ENCODE measurements around the gene PDIK1L. TPM values are rescaled to one million over a fixed set of nuclear protein-coding genes. Genes with fewer than 3 reads are reported as not detected.
A peak's percentile ranks its signal among the peaks of the same experiment; 100 is the strongest.

PDIK1L gene
- total RNA-seq, 2 donors from 2014 or later = 7.1 to 7.3 TPM

DNA sequence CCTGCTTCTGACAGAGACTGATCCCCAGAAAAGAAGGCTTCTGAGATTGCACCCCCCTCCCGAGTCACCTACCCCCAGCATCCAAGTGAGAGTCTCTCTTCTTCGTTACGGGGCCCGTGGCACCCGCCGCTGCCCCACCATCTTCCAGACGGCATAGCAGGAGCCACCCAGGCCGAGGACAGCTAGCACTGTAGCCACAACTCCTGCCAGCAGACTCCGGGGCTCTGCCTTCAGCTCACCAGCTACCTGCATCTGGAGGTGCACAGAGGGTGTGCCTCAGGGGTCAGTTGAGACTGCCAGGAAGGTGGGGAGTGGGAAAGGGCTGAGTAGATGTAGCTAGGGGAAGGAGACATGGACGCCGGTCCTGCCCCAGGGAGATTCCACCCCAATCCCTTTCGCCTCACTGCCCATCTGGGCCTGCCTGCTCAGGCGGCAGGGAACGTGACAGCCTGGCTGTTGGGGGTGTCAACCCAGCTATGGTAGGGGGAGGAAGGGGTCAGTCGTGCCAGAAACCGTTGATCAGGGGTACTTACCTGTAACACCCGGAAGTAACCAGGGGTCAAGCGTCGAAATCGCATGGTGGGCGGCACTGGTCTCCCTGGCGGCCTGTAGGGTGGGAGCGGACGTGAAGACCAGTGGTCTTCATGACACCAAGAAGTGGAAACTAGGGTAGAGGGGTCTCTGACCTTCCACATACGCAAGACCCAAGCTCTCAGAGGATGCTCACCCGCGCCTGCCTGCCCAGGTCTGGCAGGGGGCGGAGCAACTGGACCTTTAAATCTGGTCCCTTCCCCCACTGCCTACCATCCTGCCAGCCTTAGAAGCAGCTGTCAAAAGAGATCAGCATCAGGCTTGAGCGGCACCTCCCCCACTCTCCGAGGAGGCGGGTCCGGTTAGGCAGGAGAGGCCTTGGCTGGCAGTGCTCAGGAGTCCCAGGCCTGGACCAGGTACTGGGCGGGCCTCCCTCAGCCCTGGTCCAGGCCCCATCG is 59.8 kb downstream of the PDIK1L start, which contains the start of gene ZNF593OS:
Gene ZNF593OS (minus strand): TSS at position 749 of the 989 bp plus-strand sequence. CDS start 171 bp downstream, at position 578.
- WGBS, 2 experiments (ENCODE audit: insufficient coverage in 1 of 2, insufficient read length in 1 of 2) = 92 to 94% methylated on average over 9 to 34 of the region's 34 CpGs
- Histone ChIP-seq H3K27ac (ENCODE audit: low read depth, low read length) (no peak within 1 kb of the TSS), H3K27me3 (ENCODE audit: control insufficient read depth, insufficient read depth, low read length, poor library complexity, severe bottlenecking) (no peaks in the 10 kb centered on the region)

More for the DNA sequence above, 59.8 kb downstream of the PDIK1L start, which contains the start of gene ZNF593OS:
- H3K4me1 Mint-ChIP-seq = peaks cover 16% of the 10 kb centered on the region
- no peaks in the 10 kb centered on the region for H3K9me3 Mint-ChIP-seq
- peaks cover 21% of the 10 kb centered on the region for H3K27me3 Mint-ChIP-seq (ENCODE audit: insufficient read depth)
- peak within 1 kb of the TSS; percentile 80 for H3K4me3 Mint-ChIP-seq
- Histone ChIP-seq H3K9me3 (ENCODE audit: control insufficient read depth, low read length) (no peaks in the 10 kb centered on the region), H3K9ac (ENCODE audit: extremely low read depth, low read length, poor library complexity, severe bottlenecking) (peak within 1 kb of the TSS; percentile 79), H3K4me1 (ENCODE audit: control insufficient read depth, insufficient read depth, low read length) (peaks cover 12% of the 10 kb centered on the region), H3K36me3 (ENCODE audit: control insufficient read depth, insufficient read depth, low read length) (no peaks in the 10 kb centered on the region), H3K4me3 (ENCODE audit: low read length) (peak within 1 kb of the TSS; percentile 91)
- DNase-seq = no peak
- H3K36me3 Mint-ChIP-seq (ENCODE audit: low read depth) = peaks cover 4% of the 10 kb centered on the region
- H3K27ac Mint-ChIP-seq = no peak within 1 kb of the TSS
- TF ChIP-seq, protein P1, sequence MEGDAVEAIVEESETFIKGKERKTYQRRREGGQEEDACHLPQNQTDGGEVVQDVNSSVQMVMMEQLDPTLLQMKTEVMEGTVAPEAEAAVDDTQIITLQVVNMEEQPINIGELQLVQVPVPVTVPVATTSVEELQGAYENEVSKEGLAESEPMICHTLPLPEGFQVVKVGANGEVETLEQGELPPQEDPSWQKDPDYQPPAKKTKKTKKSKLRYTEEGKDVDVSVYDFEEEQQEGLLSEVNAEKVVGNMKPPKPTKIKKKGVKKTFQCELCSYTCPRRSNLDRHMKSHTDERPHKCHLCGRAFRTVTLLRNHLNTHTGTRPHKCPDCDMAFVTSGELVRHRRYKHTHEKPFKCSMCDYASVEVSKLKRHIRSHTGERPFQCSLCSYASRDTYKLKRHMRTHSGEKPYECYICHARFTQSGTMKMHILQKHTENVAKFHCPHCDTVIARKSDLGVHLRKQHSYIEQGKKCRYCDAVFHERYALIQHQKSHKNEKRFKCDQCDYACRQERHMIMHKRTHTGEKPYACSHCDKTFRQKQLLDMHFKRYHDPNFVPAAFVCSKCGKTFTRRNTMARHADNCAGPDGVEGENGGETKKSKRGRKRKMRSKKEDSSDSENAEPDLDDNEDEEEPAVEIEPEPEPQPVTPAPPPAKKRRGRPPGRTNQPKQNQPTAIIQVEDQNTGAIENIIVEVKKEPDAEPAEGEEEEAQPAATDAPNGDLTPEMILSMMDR (conservative IDR thresholded peaks at IDR 0.05) = no peak

Other genes starting within 250 kb of the PDIK1L start
- gene PAQR7, start 236.1 kb upstream of the PDIK1L start, total RNA-seq = 10 to 100 TPM; 11.7 to 15.0 TPM
- 100 to 1,000 TPM; 543 to 585 TPM for gene STMN1, start 205.4 kb upstream of the PDIK1L start, total RNA-seq
- 10 to 100 TPM; 11.6 to 13.3 TPM for gene PAFAH2, start 113.8 kb upstream of the PDIK1L start, total RNA-seq
- 1 to 10 TPM; 3.3 to 3.7 TPM for gene EXTL1, start 90.0 kb upstream of the PDIK1L start, total RNA-seq
- not detected for gene SLC30A2, start 65.7 kb upstream of the PDIK1L start, total RNA-seq
- not detected for gene TRIM63, start 44.2 kb upstream of the PDIK1L start, total RNA-seq
- gene FAM110D, start 47.3 kb downstream of the PDIK1L start, total RNA-seq = 1 to 10 TPM in 1 of 2 donors, under 1 TPM in 1; 0.38 to 1.1 TPM
- not detected for gene C1orf232, start 57.1 kb downstream of the PDIK1L start, total RNA-seq
- gene ZNF593, start 58.1 kb downstream of the PDIK1L start, total RNA-seq = 10 to 100 TPM; 31.4 to 33.7 TPM
- not detected for gene ZNF593OS, start 60.0 kb downstream of the PDIK1L start, total RNA-seq
- gene CNKSR1, start 65.7 kb downstream of the PDIK1L start, total RNA-seq = 10 to 100 TPM; 35.8 to 44.1 TPM
- under 1 TPM; 0.20 to 0.35 TPM for gene CATSPER4, start 78.8 kb downstream of the PDIK1L start, total RNA-seq
- gene CEP85, start 122.4 kb downstream of the PDIK1L start, total RNA-seq = 10 to 100 TPM; 25.6 to 43.6 TPM
- 100 to 1,000 TPM; 119 to 132 TPM for gene SH3BGRL3, start 168.3 kb downstream of the PDIK1L start, total RNA-seq
- gene UBXN11, start 194.8 kb downstream of the PDIK1L start, total RNA-seq = 10 to 100 TPM; 24.3 to 30.3 TPM
- gene CD52, start 206.1 kb downstream of the PDIK1L start, total RNA-seq = 1 to 10 TPM; 3.7 to 4.4 TPM
- 10 to 100 TPM in 1 of 2 donors, 1 to 10 TPM in 1; 9.0 to 15.1 TPM for gene CRYBG2, start 242.3 kb downstream of the PDIK1L start, total RNA-seq

Measured in endodermal cell (in vitro differentiated cells).